ENCODE measurements around the gene CCDC32.
A peak's percentile ranks its signal among the peaks of the same experiment; 100 is the strongest.

The CCDC32 gene

GRCh38 chr15:40513609-40514008 is 51.2 kb downstream of the CCDC32 start:
- no peak for DNase-seq (ENCODE audit: low read depth, low spot score)

GRCh38 chr15:40512440-40512839 is 52.4 kb downstream of the CCDC32 start:
- DNase-seq (ENCODE audit: low read depth, low spot score), result no peak

- DNase-seq (ENCODE audit: low read depth, low spot score), result no peak
Measured at GRCh38 chr15:40511472-40512133, 53.2 kb downstream of the CCDC32 start.

- no peak for DNase-seq (ENCODE audit: low read depth, low spot score)
Measured at GRCh38 chr15:40511093-40511471, 53.8 kb downstream of the CCDC32 start.

GRCh38 chr15:40510201-40510600 is 54.6 kb downstream of the CCDC32 start:
- no peak for DNase-seq (ENCODE audit: low read depth, low spot score)

- no peak for DNase-seq (ENCODE audit: low read depth, low spot score)
Measured at GRCh38 chr15:40508216-40508615, 56.6 kb downstream of the CCDC32 start.

GRCh38 chr15:40506964-40507571 is 57.8 kb downstream of the CCDC32 start:
- peak; percentile 18 for DNase-seq (ENCODE audit: low read depth, low spot score)
